ENCODE results near the gene NCBP2. TPM values are rescaled to one million over a fixed set of nuclear protein-coding genes. Genes with fewer than 3 reads are reported as not detected.

NCBP2 gene
- total and polyA plus RNA-seq, 8 donors: 15.4 to 52.5 (median 40.6) TPM

- Histone ChIP-seq H3K4me3 (no peak overlapping the region), H3K27ac (no peak overlapping the region), H3K9me3 (no peaks in the 10 kb centered on the region), H3K27me3 (no peaks in the 10 kb centered on the region), H3K36me3 (peaks cover 65 to 100% (median 99%) of the 10 kb centered on the region in 4 donors), H3K4me1 (no peaks in the 10 kb centered on the region)
- TF ChIP-seq CTCF (IDR thresholded peaks at IDR 0.05): no peak
- TF ChIP-seq EP300 (IDR thresholded peaks at IDR 0.05): no peak
- no peak for TF ChIP-seq POLR2AphosphoS5 (IDR thresholded peaks at IDR 0.05)
- no peak for TF ChIP-seq POLR2A (IDR thresholded peaks at IDR 0.05)
- intact Hi-C loops (cut with DNase I; ENCODE audit: low total_unique reads): no loop called here
- DNase-seq: no peak
- WGBS, 5 donors: 88 to 97% (median 94%) methylated on average over 3 of the region's 3 CpGs
Measured at GRCh38 chr3:196932600-196932999, 9.7 kb downstream of the NCBP2 start.

- no peaks in the 10 kb centered on the region for H3K4me1 ChIP-seq
- WGBS, 5 donors: 82 to 86% (median 83%) methylated on average over 12 of the region's 12 CpGs
- no peak overlapping the region for H3K27ac ChIP-seq
- no peaks in the 10 kb centered on the region for H3K9me3 ChIP-seq
- H3K27me3 ChIP-seq: no peaks in the 10 kb centered on the region
- no peak for DNase-seq
- intact Hi-C loops (cut with DNase I; ENCODE audit: low total_unique reads): no loop called here
- H3K4me3 ChIP-seq: no peak overlapping the region
- peaks cover 60 to 99% (median 96%) of the 10 kb centered on the region in 4 donors for H3K36me3 ChIP-seq
- TF ChIP-seq POLR2A (IDR thresholded peaks at IDR 0.05) (no peak), POLR2AphosphoS5 (IDR thresholded peaks at IDR 0.05) (no peak), CTCF (IDR thresholded peaks at IDR 0.05) (no peak), EP300 (IDR thresholded peaks at IDR 0.05) (no peak)
Measured at GRCh38 chr3:196931828-196932587, 10.3 kb downstream of the NCBP2 start.

GRCh38 chr3:196931157-196931556 lies 11.2 kb downstream of the NCBP2 start:
- Histone ChIP-seq H3K4me1 (no peaks in the 10 kb centered on the region), H3K9me3 (no peaks in the 10 kb centered on the region), H3K27ac (no peak overlapping the region), H3K27me3 (no peaks in the 10 kb centered on the region), H3K4me3 (no peak overlapping the region), H3K36me3 (peaks cover 51 to 96% (median 90%) of the 10 kb centered on the region in 4 donors)
- intact Hi-C loops (cut with DNase I; ENCODE audit: low total_unique reads): no loop called here
- TF ChIP-seq CTCF (IDR thresholded peaks at IDR 0.05) (no peak), EP300 (IDR thresholded peaks at IDR 0.05) (no peak), POLR2A (IDR thresholded peaks at IDR 0.05) (no peak), POLR2AphosphoS5 (IDR thresholded peaks at IDR 0.05) (no peak)
- DNase-seq: no peak
- WGBS, 5 donors: 87 to 95% (median 93%) methylated on average over 4 of the region's 4 CpGs

GRCh38 chr3:196927571-196928453 lies 14.5 kb downstream of the NCBP2 start:
- no peak for DNase-seq
- intact Hi-C loops (cut with DNase I; ENCODE audit: low total_unique reads): no loop called here
- Histone ChIP-seq H3K4me3 (no peak overlapping the region), H3K27ac (no peak overlapping the region), H3K36me3 (peaks cover 29 to 75% (median 71%) of the 10 kb centered on the region in 4 donors), H3K27me3 (no peaks in the 10 kb centered on the region), H3K9me3 (no peaks in the 10 kb centered on the region), H3K4me1 (no peaks in the 10 kb centered on the region)
- 91 to 96% (median 95%) methylated on average over 7 of the region's 7 CpGs for WGBS, 5 donors
- TF ChIP-seq EP300 (IDR thresholded peaks at IDR 0.05): no peak
- TF ChIP-seq POLR2A (IDR thresholded peaks at IDR 0.05): no peak
- TF ChIP-seq CTCF (IDR thresholded peaks at IDR 0.05): no peak
- TF ChIP-seq POLR2AphosphoS5 (IDR thresholded peaks at IDR 0.05): no peak
